ENCODE data around the gene CRYAB. TPM values are rescaled to one million over a fixed set of nuclear protein-coding genes. Genes with fewer than 3 reads are reported as not detected.

Gene CRYAB
- total RNA-seq, 1 experiment from 2014 or later, result not detected

DNA sequence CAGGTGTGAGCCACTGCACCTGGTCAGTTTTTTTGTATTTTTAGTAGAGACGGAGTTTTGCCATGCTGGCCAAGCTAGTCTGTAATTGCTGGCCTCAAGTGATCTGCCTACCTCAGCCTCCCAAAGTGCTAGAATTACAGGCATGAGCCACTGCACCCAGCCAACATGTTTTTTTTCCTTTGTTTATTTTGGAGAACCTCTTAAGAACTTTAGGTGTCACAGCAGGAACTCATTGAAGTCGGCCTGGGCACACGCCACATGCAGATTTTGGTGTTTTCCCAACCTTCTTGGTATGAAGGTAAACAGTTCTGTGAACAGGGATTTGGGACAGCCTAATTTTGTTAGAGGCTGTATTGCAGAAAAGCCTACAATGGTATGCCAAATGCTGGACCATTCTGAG, 34.9 kb upstream of the CRYAB start:
- CTCF ChIA-PET, result no interaction called here
- Histone ChIP-seq H3K9me2 (replicated peaks; ENCODE audit: low read length) (no peaks in the 10 kb centered on the region; the same call in 1 of the 2 replicates), H3K4me3 (ENCODE audit: low read length) (no peak overlapping the region), H3K4me2 (ENCODE audit: low read length) (no peak overlapping the region), H3F3A (ENCODE audit: low read length, unreplicated experiment) (peaks cover 4% of the 10 kb centered on the region), H3K9ac (ENCODE audit: low read length) (no peak overlapping the region), H3K79me2 (ENCODE audit: low read length) (no peaks in the 10 kb centered on the region), H3K27me3 (ENCODE audit: low read length) (no peaks in the 10 kb centered on the region), H3K36me3 (ENCODE audit: low read depth, low read length) (no peaks in the 10 kb centered on the region), H3K9me3 (ENCODE audit: low read length) (no peaks in the 10 kb centered on the region), H4K20me1 (ENCODE audit: low read length) (no peaks in the 10 kb centered on the region), H2AFZ (ENCODE audit: low read length) (no peak overlapping the region), H3K4me1 (ENCODE audit: insufficient read depth, low read length) (peaks cover 9% of the 10 kb centered on the region), H3K27ac (ENCODE audit: low read length) (no peak overlapping the region)
- DNase-seq (no peak), ATAC-seq (no peak)
- TF ChIP-seq, protein P1, sequence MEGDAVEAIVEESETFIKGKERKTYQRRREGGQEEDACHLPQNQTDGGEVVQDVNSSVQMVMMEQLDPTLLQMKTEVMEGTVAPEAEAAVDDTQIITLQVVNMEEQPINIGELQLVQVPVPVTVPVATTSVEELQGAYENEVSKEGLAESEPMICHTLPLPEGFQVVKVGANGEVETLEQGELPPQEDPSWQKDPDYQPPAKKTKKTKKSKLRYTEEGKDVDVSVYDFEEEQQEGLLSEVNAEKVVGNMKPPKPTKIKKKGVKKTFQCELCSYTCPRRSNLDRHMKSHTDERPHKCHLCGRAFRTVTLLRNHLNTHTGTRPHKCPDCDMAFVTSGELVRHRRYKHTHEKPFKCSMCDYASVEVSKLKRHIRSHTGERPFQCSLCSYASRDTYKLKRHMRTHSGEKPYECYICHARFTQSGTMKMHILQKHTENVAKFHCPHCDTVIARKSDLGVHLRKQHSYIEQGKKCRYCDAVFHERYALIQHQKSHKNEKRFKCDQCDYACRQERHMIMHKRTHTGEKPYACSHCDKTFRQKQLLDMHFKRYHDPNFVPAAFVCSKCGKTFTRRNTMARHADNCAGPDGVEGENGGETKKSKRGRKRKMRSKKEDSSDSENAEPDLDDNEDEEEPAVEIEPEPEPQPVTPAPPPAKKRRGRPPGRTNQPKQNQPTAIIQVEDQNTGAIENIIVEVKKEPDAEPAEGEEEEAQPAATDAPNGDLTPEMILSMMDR (conservative IDR thresholded peaks at IDR 0.05; ENCODE audit: low read depth, low read length), result no peak
- TF ChIP-seq EZH2phosphoT487 (IDR thresholded peaks at IDR 0.05; ENCODE audit: borderline replicate concordance, low read length), result no peak
- no peak for TF ChIP-seq EZH2 (IDR thresholded peaks at IDR 0.05; ENCODE audit: low read length, unreplicated experiment)
- POLR2A ChIA-PET (ENCODE audit: unreplicated experiment), result no interaction called here
- intact Hi-C loops (cut with micrococcal nuclease), result no loop called here
- BruUV-seq (replicated peaks), result no TSS peak

DNA sequence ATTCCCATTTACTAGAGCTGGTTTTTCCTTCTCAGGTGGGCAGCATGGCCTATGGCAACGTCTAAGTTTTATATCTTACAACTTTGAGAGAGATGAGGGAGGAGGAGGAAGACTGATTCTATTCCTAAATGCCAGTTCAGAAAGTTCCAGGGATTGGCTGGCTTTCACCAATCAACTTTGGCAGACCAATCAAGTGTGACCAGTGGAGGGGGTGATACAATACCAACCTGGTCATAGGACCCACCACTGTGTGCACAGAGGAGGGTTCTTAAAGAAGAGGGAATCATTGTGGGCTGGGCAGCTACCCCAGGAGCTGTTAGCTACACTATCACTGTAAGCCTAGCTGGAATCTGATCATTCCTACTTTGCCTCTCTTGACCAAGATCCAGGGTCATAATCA, 33.6 kb upstream of the CRYAB start:
- ATAC-seq, result no peak
- H3K4me1 ChIP-seq (ENCODE audit: insufficient read depth, low read length), result peaks cover 9% of the 10 kb centered on the region
- intact Hi-C loops (cut with micrococcal nuclease), result no loop called here
- BruUV-seq (replicated peaks), result no TSS peak
- H3K4me3 ChIP-seq (ENCODE audit: low read length), result no peak overlapping the region
- CTCF ChIA-PET, result interaction anchor here (0.6 to 1.0 kb wide), 2 partner anchors 10 to 37 kb away, joined by 3 to 4 read pairs; no protein-coding TSS in a partner anchor
- no peaks in the 10 kb centered on the region for H3K36me3 ChIP-seq (ENCODE audit: low read depth, low read length)
- DNase-seq, result no peak
- POLR2A ChIA-PET (ENCODE audit: unreplicated experiment), result no interaction called here
- no peaks in the 10 kb centered on the region for H3K27me3 ChIP-seq (ENCODE audit: low read length)
- no peak overlapping the region for H3K9ac ChIP-seq (ENCODE audit: low read length)
- H3K9me3 ChIP-seq (ENCODE audit: low read length), result no peaks in the 10 kb centered on the region
- H2AFZ ChIP-seq (ENCODE audit: low read length), result no peak overlapping the region
- no peaks in the 10 kb centered on the region for H3K9me2 ChIP-seq (replicated peaks; ENCODE audit: low read length)
- TF ChIP-seq, protein P1 (conservative IDR thresholded peaks at IDR 0.05; ENCODE audit: low read depth, low read length), result no peak
- no peak for TF ChIP-seq EZH2phosphoT487 (IDR thresholded peaks at IDR 0.05; ENCODE audit: borderline replicate concordance, low read length)
- no peak for TF ChIP-seq EZH2 (IDR thresholded peaks at IDR 0.05; ENCODE audit: low read length, unreplicated experiment)
- no peaks in the 10 kb centered on the region for H4K20me1 ChIP-seq (ENCODE audit: low read length)
- H3F3A ChIP-seq (ENCODE audit: low read length, unreplicated experiment), result no peaks in the 10 kb centered on the region
- peak overlapping the region; percentile 35 for H3K27ac ChIP-seq (ENCODE audit: low read length)
- no peaks in the 10 kb centered on the region for H3K79me2 ChIP-seq (ENCODE audit: low read length)
- no peak overlapping the region for H3K4me2 ChIP-seq (ENCODE audit: low read length)

DNA sequence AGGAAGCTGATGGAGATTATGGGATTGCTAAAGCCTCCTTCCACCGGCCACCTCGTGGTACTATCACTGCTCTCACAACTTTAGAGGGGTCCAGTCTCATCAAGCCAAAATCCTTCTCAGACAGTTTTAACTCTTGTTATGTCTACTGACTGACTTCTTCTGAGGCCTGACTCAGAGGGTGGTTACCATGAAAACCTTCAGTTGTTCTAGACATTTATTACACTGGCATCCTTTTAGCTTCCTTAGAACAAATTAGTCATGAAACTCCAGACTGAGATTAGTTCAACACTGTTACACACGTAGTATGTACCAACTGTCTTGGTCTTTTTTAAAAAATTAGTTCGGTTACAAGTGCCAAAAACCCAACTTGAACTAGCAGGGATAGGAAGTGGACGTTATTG, 33.1 kb upstream of the CRYAB start:
- TF ChIP-seq, protein P1 (conservative IDR thresholded peaks at IDR 0.05; ENCODE audit: low read depth, low read length), result no peak
- TF ChIP-seq EZH2phosphoT487 (IDR thresholded peaks at IDR 0.05; ENCODE audit: borderline replicate concordance, low read length) (no peak), EZH2 (IDR thresholded peaks at IDR 0.05; ENCODE audit: low read length, unreplicated experiment) (no peak)
- intact Hi-C loops (cut with micrococcal nuclease), result no loop called here
- ChIA-PET POLR2A (ENCODE audit: unreplicated experiment) (no interaction called here), CTCF (interaction anchor here (1.0 kb wide), 1 partner anchor 11 kb away, joined by 3 read pairs; no protein-coding TSS in a partner anchor)
- Histone ChIP-seq H3K27ac (ENCODE audit: low read length) (peak overlapping the region; percentile 35), H3K27me3 (ENCODE audit: low read length) (no peaks in the 10 kb centered on the region), H3K9ac (ENCODE audit: low read length) (no peak overlapping the region), H3K4me1 (ENCODE audit: insufficient read depth, low read length) (peaks cover 9% of the 10 kb centered on the region), H3K79me2 (ENCODE audit: low read length) (no peaks in the 10 kb centered on the region), H3K9me3 (ENCODE audit: low read length) (no peaks in the 10 kb centered on the region), H3K4me3 (ENCODE audit: low read length) (no peak overlapping the region), H3K4me2 (ENCODE audit: low read length) (no peak overlapping the region), H4K20me1 (ENCODE audit: low read length) (no peaks in the 10 kb centered on the region), H3F3A (ENCODE audit: low read length, unreplicated experiment) (no peaks in the 10 kb centered on the region), H3K36me3 (ENCODE audit: low read depth, low read length) (no peaks in the 10 kb centered on the region), H2AFZ (ENCODE audit: low read length) (no peak overlapping the region), H3K9me2 (replicated peaks; ENCODE audit: low read length) (no peaks in the 10 kb centered on the region)
- no TSS peak for BruUV-seq (replicated peaks)
- ATAC-seq, result peak; percentile 76
- DNase-seq, result peak; percentile 47

All from PC-3 (cell line).